ENCODE data around the gene FOSL1. TPM values are rescaled to one million over a fixed set of nuclear protein-coding genes. Genes with fewer than 3 reads are reported as not detected.
A peak's percentile ranks its signal among the peaks of the same experiment; 100 is the strongest.

The FOSL1 gene
- total and polyA plus RNA-seq, 4 experiments from 2014 or later = 0.39 to 0.81 (median 0.79) TPM; not detected in 1

GRCh38 chr11:65917077-65917433, 16.9 kb upstream of the FOSL1 start:
- H3K4me3 ChIP-seq (ENCODE audit: low read length in 2 of 2) = no peak overlapping the region
- H3K9me3 ChIP-seq (ENCODE audit: control insufficient read depth in 1 of 2, low read length in 2 of 2) = no peaks in the 10 kb centered on the region
- H3K27me3 ChIP-seq (ENCODE audit: insufficient read depth, low read length) = no peaks in the 10 kb centered on the region
- Mint-ChIP-seq H3K36me3 (peaks cover 2 to 18% of the 10 kb centered on the region in 2 donors), H3K27me3 (no peaks in the 10 kb centered on the region), H3K4me3 (peak overlapping the region; percentile 64 to 94 (median 84)), H3K27ac (peak overlapping the region; percentile 47 to 93 (median 77)), H3K9me3 (peaks cover 0 to under 1% (median 0%) of the 10 kb centered on the region in 8 donors), H3K4me1 (peaks cover 14 to 54% (median 29%) of the 10 kb centered on the region in 4 donors)
- H3K36me3 ChIP-seq (ENCODE audit: insufficient read depth, low read length) = peaks cover 2% of the 10 kb centered on the region
- intact Hi-C loops (cut with micrococcal nuclease) = no loop called here
- CTCF ChIA-PET (ENCODE audit: partially characterized antibody) = interaction anchor here (1.6 to 2.5 kb wide), 4 partner anchors 19 to 57 kb away, joined by 3 to 25 read pairs (median 8); partner anchors contain the start of genes CCDC85B, FIBP and MUS81
- POLR2A ChIA-PET (ENCODE audit: partially characterized antibody) = interaction anchor here (1.5 to 14.1 kb wide), 8 partner anchors 8 to 342 kb away, joined by 3 to 320 read pairs (median 22); partner anchors contain the start of genes CCDC85B, EHBP1L1, FIBP and FOSL1
- H3K4me1 ChIP-seq (ENCODE audit: insufficient read depth, low read length) = peaks cover 45% of the 10 kb centered on the region
- DNase-seq = no peak
- H3K27ac ChIP-seq (ENCODE audit: low read depth, low read length) = no peak overlapping the region

- Mint-ChIP-seq H3K4me1 (peaks cover 14 to 51% (median 28%) of the 10 kb centered on the region in 4 donors), H3K4me3 (peak overlapping the region in 6 of 8 donors; percentile 42 to 90 (median 84)), H3K36me3 (peaks cover 0 to 17% of the 10 kb centered on the region in 2 donors), H3K27ac (peak overlapping the region in 5 of 7 donors; percentile 15 to 93 (median 75)), H3K27me3 (no peaks in the 10 kb centered on the region), H3K9me3 (no peaks in the 10 kb centered on the region)
- H3K36me3 ChIP-seq (ENCODE audit: insufficient read depth, low read length) = no peaks in the 10 kb centered on the region
- intact Hi-C loops (cut with micrococcal nuclease) = no loop called here
- ChIA-PET POLR2A (ENCODE audit: partially characterized antibody) (interaction anchor here (0.8 to 1.6 kb wide), 6 partner anchors 16 to 57 kb away, joined by 3 to 6 read pairs (median 4); partner anchors contain the start of genes CCDC85B, FIBP and FOSL1), CTCF (ENCODE audit: partially characterized antibody) (no interaction called here)
- H3K27me3 ChIP-seq (ENCODE audit: insufficient read depth, low read length) = no peaks in the 10 kb centered on the region
- H3K9me3 ChIP-seq (ENCODE audit: control insufficient read depth in 1 of 2, low read length in 2 of 2) = no peaks in the 10 kb centered on the region
- no peak overlapping the region for H3K4me3 ChIP-seq (ENCODE audit: low read length in 2 of 2)
- peaks cover 39% of the 10 kb centered on the region for H3K4me1 ChIP-seq (ENCODE audit: insufficient read depth, low read length)
- H3K27ac ChIP-seq (ENCODE audit: low read depth, low read length) = no peak overlapping the region
- DNase-seq = no peak
These were observed 16.2 kb upstream of the FOSL1 start for GRCh38 chr11:65916391-65916790.

GRCh38 chr11:65915821-65916251, 15.6 kb upstream of the FOSL1 start:
- no peaks in the 10 kb centered on the region for H3K9me3 ChIP-seq (ENCODE audit: control insufficient read depth in 1 of 2, low read length in 2 of 2)
- peaks cover 35% of the 10 kb centered on the region for H3K4me1 ChIP-seq (ENCODE audit: insufficient read depth, low read length)
- no peaks in the 10 kb centered on the region for H3K27me3 ChIP-seq (ENCODE audit: insufficient read depth, low read length)
- POLR2A ChIA-PET (ENCODE audit: partially characterized antibody) = interaction anchor here (0.8 to 1.6 kb wide), 8 partner anchors 15 to 56 kb away, joined by 3 to 8 read pairs (median 4); partner anchors contain the start of genes CCDC85B, FIBP and FOSL1
- H3K36me3 ChIP-seq (ENCODE audit: insufficient read depth, low read length) = no peaks in the 10 kb centered on the region
- intact Hi-C loops (cut with micrococcal nuclease) = no loop called here
- H3K4me3 ChIP-seq (ENCODE audit: low read length in 2 of 2) = no peak overlapping the region
- H3K36me3 Mint-ChIP-seq = peaks cover 0 to 17% of the 10 kb centered on the region in 2 donors
- no peaks in the 10 kb centered on the region for H3K27me3 Mint-ChIP-seq
- no peak for DNase-seq
- H3K27ac Mint-ChIP-seq = peak overlapping the region in 1 of 7 donors; percentile 93
- H3K27ac ChIP-seq (ENCODE audit: low read depth, low read length) = no peak overlapping the region
- no peaks in the 10 kb centered on the region for H3K9me3 Mint-ChIP-seq
- no peak overlapping the region for H3K4me3 Mint-ChIP-seq
- peaks cover 13 to 50% (median 28%) of the 10 kb centered on the region in 4 donors for H3K4me1 Mint-ChIP-seq
- CTCF ChIA-PET (ENCODE audit: partially characterized antibody) = interaction anchor here (1.3 kb wide), 1 partner anchor 31 kb away, joined by 3 read pairs; no protein-coding TSS in a partner anchor

- H3K4me3 Mint-ChIP-seq = peak overlapping the region in 1 of 8 donors; percentile 25
- intact Hi-C loops (cut with micrococcal nuclease) = no loop called here
- peak overlapping the region in 3 of 7 donors; percentile 32 to 73 (median 40) for H3K27ac Mint-ChIP-seq
- POLR2A ChIA-PET (ENCODE audit: partially characterized antibody) = interaction anchor here (0.6 to 1.6 kb wide), 9 partner anchors 13 to 56 kb away, joined by 3 to 8 read pairs (median 4); partner anchors contain the start of genes CCDC85B, FIBP and FOSL1
- H3K9me3 Mint-ChIP-seq = no peaks in the 10 kb centered on the region
- no peak for DNase-seq
- no peaks in the 10 kb centered on the region for H3K27me3 ChIP-seq (ENCODE audit: insufficient read depth, low read length)
- peaks cover 0 to 17% of the 10 kb centered on the region in 2 donors for H3K36me3 Mint-ChIP-seq
- no peak overlapping the region for H3K4me3 ChIP-seq (ENCODE audit: low read length in 2 of 2)
- H3K27ac ChIP-seq (ENCODE audit: low read depth, low read length) = no peak overlapping the region
- H3K36me3 ChIP-seq (ENCODE audit: insufficient read depth, low read length) = no peaks in the 10 kb centered on the region
- no peaks in the 10 kb centered on the region for H3K9me3 ChIP-seq (ENCODE audit: control insufficient read depth in 1 of 2, low read length in 2 of 2)
- no peaks in the 10 kb centered on the region for H3K27me3 Mint-ChIP-seq
- peaks cover 11 to 45% (median 27%) of the 10 kb centered on the region in 4 donors for H3K4me1 Mint-ChIP-seq
- CTCF ChIA-PET (ENCODE audit: partially characterized antibody) = interaction anchor here (1.3 kb wide), 1 partner anchor 31 kb away, joined by 3 read pairs; no protein-coding TSS in a partner anchor
- H3K4me1 ChIP-seq (ENCODE audit: insufficient read depth, low read length) = peaks cover 30% of the 10 kb centered on the region
These were observed 15.1 kb upstream of the FOSL1 start for GRCh38 chr11:65915101-65915820.

GRCh38 chr11:65912845-65913244, 12.7 kb upstream of the FOSL1 start:
- Histone ChIP-seq H3K4me1 (ENCODE audit: insufficient read depth, low read length) (peaks cover 21% of the 10 kb centered on the region), H3K27ac (ENCODE audit: low read depth, low read length) (no peak overlapping the region), H3K4me3 (ENCODE audit: low read length in 2 of 2) (no peak overlapping the region), H3K36me3 (ENCODE audit: insufficient read depth, low read length) (no peaks in the 10 kb centered on the region), H3K9me3 (ENCODE audit: control insufficient read depth in 1 of 2, low read length in 2 of 2) (no peaks in the 10 kb centered on the region), H3K27me3 (ENCODE audit: insufficient read depth, low read length) (no peaks in the 10 kb centered on the region)
- POLR2A ChIA-PET (ENCODE audit: partially characterized antibody) = interaction anchor here (1.3 kb wide), 1 partner anchor 23 kb away, joined by 7 read pairs; the partner anchor contains the start of gene CCDC85B
- Mint-ChIP-seq H3K36me3 (peaks cover 0 to 5% of the 10 kb centered on the region in 2 donors), H3K27ac (no peak overlapping the region), H3K4me3 (no peak overlapping the region), H3K27me3 (peaks cover 3 to 7% of the 10 kb centered on the region in 2 donors), H3K4me1 (peaks cover 15 to 39% (median 24%) of the 10 kb centered on the region in 4 donors), H3K9me3 (no peaks in the 10 kb centered on the region)
- CTCF ChIA-PET (ENCODE audit: partially characterized antibody) = interaction anchor here (3.0 kb wide), 2 partner anchors 22 to 28 kb away, joined by 11 to 13 read pairs; partner anchors contain the start of gene CCDC85B
- intact Hi-C loops (cut with micrococcal nuclease) = no loop called here
- DNase-seq = no peak

GRCh38 chr11:65911682-65912568, 11.7 kb upstream of the FOSL1 start:
- no peaks in the 10 kb centered on the region for H3K27me3 ChIP-seq (ENCODE audit: insufficient read depth, low read length)
- ChIA-PET POLR2A (ENCODE audit: partially characterized antibody) (interaction anchor here (1.3 kb wide), 1 partner anchor 22 kb away, joined by 7 read pairs; the partner anchor contains the start of gene CCDC85B), CTCF (ENCODE audit: partially characterized antibody) (interaction anchor here (1.6 to 3.0 kb wide), 3 partner anchors 21 to 27 kb away, joined by 9 to 13 read pairs (median 11); partner anchors contain the start of genes CCDC85B and FIBP)
- no peak overlapping the region for H3K4me3 ChIP-seq (ENCODE audit: low read length in 2 of 2)
- peaks cover 12% of the 10 kb centered on the region for H3K4me1 ChIP-seq (ENCODE audit: insufficient read depth, low read length)
- H3K27ac Mint-ChIP-seq = no peak overlapping the region
- peaks cover 3 to 7% of the 10 kb centered on the region in 2 donors for H3K27me3 Mint-ChIP-seq
- peaks cover 11 to 30% (median 20%) of the 10 kb centered on the region in 4 donors for H3K4me1 Mint-ChIP-seq
- no peaks in the 10 kb centered on the region for H3K36me3 ChIP-seq (ENCODE audit: insufficient read depth, low read length)
- H3K36me3 Mint-ChIP-seq = peaks cover 0 to 5% of the 10 kb centered on the region in 2 donors
- H3K4me3 Mint-ChIP-seq = no peak overlapping the region
- no peaks in the 10 kb centered on the region for H3K9me3 Mint-ChIP-seq
- H3K9me3 ChIP-seq (ENCODE audit: control insufficient read depth in 1 of 2, low read length in 2 of 2) = no peaks in the 10 kb centered on the region
- intact Hi-C loops (cut with micrococcal nuclease) = no loop called here
- H3K27ac ChIP-seq (ENCODE audit: low read depth, low read length) = no peak overlapping the region
- no peak for DNase-seq

All from CD4-positive, alpha-beta memory T cell (primary cell).